HUDEP-2 (cell line): Measurements from ENCODE around the gene ATP13A2.

ENCODE experiments used
- DNase-seq, 76 experiments: peaks; one replicate each; lab custom pipeline; 2025; ENCODE audit not compliant: unreplicated experiment in 76 of 76; lab: John Stamatoyannopoulos, UW

Gene ATP13A2

GRCh38 chr1:16980473-16981268 is 31.1 kb downstream of the ATP13A2 start, which contains the start of gene MFAP2:
TSS of gene MFAP2 (minus strand) at chr1:16980620. CDS start at chr1:16978273, 2,347 bp downstream.
- no peak for DNase-seq

- no peak for DNase-seq
Measured at GRCh38 chr1:16979475-16980327, 32.0 kb downstream of the ATP13A2 start.

- DNase-seq: no peak
Measured at GRCh38 chr1:16978567-16979474, 32.9 kb downstream of the ATP13A2 start.

GRCh38 chr1:16978139-16978538 is 33.6 kb downstream of the ATP13A2 start:
- no peak for DNase-seq

- no peak for DNase-seq
Measured at GRCh38 chr1:16977377-16977776, 34.4 kb downstream of the ATP13A2 start.

- DNase-seq: no peak
Measured at GRCh38 chr1:16976966-16977365, 34.8 kb downstream of the ATP13A2 start.

GRCh38 chr1:16975838-16976237 is 35.9 kb downstream of the ATP13A2 start:
- no peak for DNase-seq

- DNase-seq: no peak
Measured at GRCh38 chr1:16975211-16975610, 36.5 kb downstream of the ATP13A2 start.

GRCh38 chr1:16973215-16973614 is 38.5 kb downstream of the ATP13A2 start:
- no peak for DNase-seq

GRCh38 chr1:16972189-16972895 is 39.4 kb downstream of the ATP13A2 start:
- DNase-seq: no peak

- DNase-seq: peak in 20 of 76 experiments; percentile 1 to 29 (median 16)
Measured at GRCh38 chr1:16971341-16972188, 40.2 kb downstream of the ATP13A2 start.

GRCh38 chr1:16970132-16970910 is 41.4 kb downstream of the ATP13A2 start:
- no peak for DNase-seq

GRCh38 chr1:16969651-16970050 is 42.1 kb downstream of the ATP13A2 start:
- DNase-seq: no peak

GRCh38 chr1:16969057-16969611 is 42.6 kb downstream of the ATP13A2 start:
- DNase-seq: no peak

GRCh38 chr1:16968372-16968771 is 43.4 kb downstream of the ATP13A2 start:
- no peak for DNase-seq

GRCh38 chr1:16967962-16968361 is 43.8 kb downstream of the ATP13A2 start:
- DNase-seq: no peak

GRCh38 chr1:16967095-16967575 is 44.6 kb downstream of the ATP13A2 start:
- peak in 5 of 76 experiments; percentile 5 to 19 (median 13) for DNase-seq

- DNase-seq: no peak
Measured at GRCh38 chr1:16966282-16966681, 45.4 kb downstream of the ATP13A2 start.
